H1 (cell line): ENCODE data around the gene TRIP13. TPM values are rescaled to one million over a fixed set of nuclear protein-coding genes. Genes with fewer than 3 reads are reported as not detected.
"Not testable (repeated sequence)": the region's sequence is repeated elsewhere in the genome, so short reads cannot be mapped to it uniquely, and the experiment has no call there.

ENCODE experiments used
- CTCF ChIA-PET: fragments of 300-600 bp; sonication (Branson Sonifier 250); formaldehyde crosslinking; loops from one replicate; lab custom pipeline; 2021; ENCODE audit not compliant: partially characterized antibody; lab: Charles Lee
- POLR2A ChIA-PET: fragments of 300-600 bp; sonication (Branson Sonifier 250); formaldehyde crosslinking; loops from one replicate; lab custom pipeline; 2021; ENCODE audit warnings: inconsistent platforms; ENCODE audit not compliant: partially characterized antibody; lab: Charles Lee
- DNase-seq, 2 experiments: peaks; one replicate each; pipeline versions ENCODE4 v3.0.0 to v3.0.0-alpha.2; 2010 to 2022; ENCODE audit warnings: low spot score in 2 of 2, low read depth in 1 of 2, mixed read lengths in 1 of 2
- FAIRE-seq: peaks from 2 replicates; lab custom pipeline; 2011; peaks lifted over from hg19 to GRCh38; lab: Jason Lieb, UNC
- H2AFZ ChIP-seq: 2 replicates; pipeline ENCODE4 v1.8.1; 2012; ENCODE audit warnings: low read length, inconsistent platforms
- H2AK5ac ChIP-seq: 2 replicates; pipeline ENCODE4 v1.6.1; 2013; ENCODE audit warnings: low read depth, low read length
- H2BK120ac ChIP-seq: replicated peaks from 2 replicates; pipeline ENCODE3; 2013; ENCODE audit warnings: low read depth, low read length, inconsistent platforms
- H2BK12ac ChIP-seq: 2 replicates; pipeline ENCODE4 v1.6.1; 2013; ENCODE audit warnings: low read depth, low read length
- H2BK15ac ChIP-seq: 2 replicates; pipeline ENCODE4 v1.6.1; 2013; ENCODE audit warnings: low read length
- H2BK20ac ChIP-seq: 2 replicates; pipeline ENCODE4 v1.6.1; 2013; ENCODE audit warnings: low read length
- H2BK5ac ChIP-seq: 2 replicates; pipeline ENCODE4 v1.6.1; 2013; ENCODE audit warnings: low read depth, low read length
- H3K14ac ChIP-seq: 2 replicates; pipeline ENCODE4 v1.6.1; 2013; ENCODE audit warnings: inconsistent platforms; ENCODE audit not compliant: insufficient read length
- H3K18ac ChIP-seq: 2 replicates; pipeline ENCODE4 v1.6.1; 2013; ENCODE audit warnings: low read length; ENCODE audit errors: extremely low read depth
- H3K23ac ChIP-seq: 2 replicates; pipeline ENCODE4 v1.6.1; 2013; ENCODE audit warnings: inconsistent platforms; ENCODE audit not compliant: insufficient read length
- H3K23me2 ChIP-seq: 2 replicates; pipeline ENCODE4 v1.6.1; 2013; ENCODE audit warnings: low read depth, low read length
- H3K27ac ChIP-seq: 2 replicates; pipeline ENCODE4 v1.6.1; 2011; ENCODE audit warnings: low read depth, low read length, inconsistent platforms
- H3K27me3 ChIP-seq, 4 experiments: replicated peaks in 1 of 4; 1 replicate in 1 of 4; 2 replicates in 3 of 4; pipeline versions ENCODE4 v1.6.1 to v1.8.1; 2011 to 2013; ENCODE audit warnings: low read length in 3 of 4, mild to moderate bottlenecking in 3 of 4, inconsistent platforms in 2 of 4, mixed read lengths in 2 of 4, moderate library complexity in 1 of 4; ENCODE audit not compliant: control insufficient read depth in 3 of 4, insufficient read depth in 3 of 4; ENCODE audit errors: extremely low read depth in 1 of 4
- H3K36me3 ChIP-seq, 4 experiments: 2 replicates each; pipeline versions ENCODE4 v1.6.1 to v1.8.1; 2011 to 2013; ENCODE audit warnings: mild to moderate bottlenecking in 4 of 4, low read length in 3 of 4, moderate library complexity in 2 of 4, control low read depth in 1 of 4, inconsistent platforms in 1 of 4; ENCODE audit not compliant: insufficient read depth in 4 of 4, control insufficient read depth in 2 of 4
- H3K4ac ChIP-seq: replicated peaks from 2 replicates; pipeline ENCODE3; 2013; ENCODE audit warnings: low read length, low read depth, mixed read lengths, inconsistent platforms; ENCODE audit not compliant: insufficient read length
- H3K4me1 ChIP-seq, 4 experiments: replicated peaks in 1 of 4; 1 replicate in 1 of 4; 2 replicates in 3 of 4; pipeline versions ENCODE4 v1.6.1 to v1.8.1; 2011 to 2013; ENCODE audit warnings: low read length in 3 of 4, inconsistent platforms in 2 of 4, mixed read lengths in 1 of 4; ENCODE audit not compliant: insufficient read depth in 4 of 4, control insufficient read depth in 3 of 4
- H3K4me2 ChIP-seq, 2 experiments: 2 replicates each; pipeline versions ENCODE4 v1.6.1 to v1.8.1; 2011 to 2013; ENCODE audit warnings: low read depth in 2 of 2, low read length in 2 of 2, control low read depth in 1 of 2, inconsistent platforms in 1 of 2, mild to moderate bottlenecking in 1 of 2; ENCODE audit not compliant: insufficient read depth in 1 of 2
- H3K4me3 ChIP-seq, 4 experiments: fragments of 200-600, 300-600 bp in 1 of 4; sonication (generic), shearing (Covaris generic), sonication (Bioruptor Twin) in 1 of 4; 2 replicates each; pipeline versions ENCODE4 v1.5.1 to v1.8.1; 2011 to 2016; ENCODE audit warnings: low read length in 4 of 4, low read depth in 3 of 4, control low read depth in 2 of 4, inconsistent platforms in 2 of 4, mild to moderate bottlenecking in 2 of 4, mixed read lengths in 1 of 4, moderate library complexity in 1 of 4; ENCODE audit not compliant: insufficient read depth in 2 of 4; ENCODE audit errors: extremely low read depth in 1 of 4
- H3K56ac ChIP-seq: replicated peaks from 2 replicates; pipeline ENCODE3; 2013; ENCODE audit warnings: low read depth, mild to moderate bottlenecking, mixed read lengths, low read length, inconsistent platforms; ENCODE audit not compliant: insufficient read length
- H3K79me1 ChIP-seq: 2 replicates; pipeline ENCODE4 v1.6.1; 2013; ENCODE audit warnings: low read depth, low read length, control low read depth
- H3K79me2 ChIP-seq, 2 experiments: 2 replicates each; pipeline versions ENCODE4 v1.6.1 to v1.8.1; 2012 to 2013; ENCODE audit warnings: low read length in 2 of 2, mild to moderate bottlenecking in 2 of 2, inconsistent platforms in 1 of 2; ENCODE audit not compliant: insufficient read depth in 2 of 2, control insufficient read depth in 1 of 2
- H3K9ac ChIP-seq, 4 experiments: replicated peaks in 1 of 4; 1 replicate in 1 of 4; 2 replicates in 3 of 4; pipeline versions ENCODE4 v1.6.1 to v1.8.1; 2011 to 2013; ENCODE audit warnings: low read depth in 3 of 4, low read length in 3 of 4, control low read depth in 2 of 4, mild to moderate bottlenecking in 2 of 4, moderate library complexity in 2 of 4, inconsistent platforms in 1 of 4; ENCODE audit errors: extremely low read depth in 1 of 4
- H3K9me3 ChIP-seq, 2 experiments: 2 replicates each; pipeline versions ENCODE4 v1.6.1 to v1.8.1; 2012 to 2013; ENCODE audit warnings: mild to moderate bottlenecking in 2 of 2, moderate library complexity in 2 of 2, control low read depth in 1 of 2, inconsistent platforms in 1 of 2, low read depth in 1 of 2, low read length in 1 of 2, mixed read lengths in 1 of 2; ENCODE audit not compliant: insufficient read depth in 2 of 2
- H4K20me1 ChIP-seq, 2 experiments: replicated peaks in 1 of 2; 2 replicates each; pipeline versions ENCODE3 to v1.8.1; 2011 to 2013; ENCODE audit warnings: inconsistent platforms in 2 of 2, low read length in 2 of 2, mild to moderate bottlenecking in 1 of 2; ENCODE audit not compliant: insufficient read depth in 2 of 2, control insufficient read depth in 1 of 2
- H4K5ac ChIP-seq: 2 replicates; pipeline ENCODE4 v1.6.1; 2013; ENCODE audit warnings: low read length, low read depth, mixed read lengths, inconsistent platforms; ENCODE audit not compliant: insufficient read length
- H4K8ac ChIP-seq: 2 replicates; pipeline ENCODE4 v1.8.0; 2013; ENCODE audit warnings: mild to moderate bottlenecking, moderate library complexity, low read length, inconsistent platforms; ENCODE audit not compliant: insufficient read depth; ENCODE audit errors: extremely low read depth
- H4K91ac ChIP-seq: replicated peaks from 2 replicates; pipeline ENCODE3; 2013; ENCODE audit warnings: low read length, mixed read lengths, inconsistent platforms; ENCODE audit not compliant: insufficient read length
- RAD21 ChIP-seq, 2 experiments: IDR thresholded peaks in 1 of 2; conservative IDR thresholded peaks in 1 of 2; 2 replicates each; pipeline ENCODE4 v1.6.1; 2011; ENCODE audit warnings: low read depth in 2 of 2, low read length in 2 of 2, improper control_type of control experiment in 1 of 2, inconsistent platforms in 1 of 2, mild to moderate bottlenecking in 1 of 2, moderate library complexity in 1 of 2
- WGBS, 2 experiments: shearing (Covaris generic) in 1 of 2; methylation state at CpG; one replicate each; pipeline versions ENCODE4 v1.1.6 to v1.1.7; 2013 to 2015; ENCODE audit warnings: low lambda C conversion rate in 2 of 2, mixed read lengths in 2 of 2, inconsistent platforms in 1 of 2, low coverage in 1 of 2, missing lambda C conversion rate in 1 of 2; ENCODE audit not compliant: insufficient replicate concordance in 2 of 2, insufficient coverage in 1 of 2, insufficient read length in 1 of 2; ENCODE audit errors: extremely low coverage in 1 of 2, missing lambda C conversion rate in 1 of 2; 5-methylcytosine and 5-hydroxymethylcytosine counted together
- polyA plus RNA-seq, 7 experiments: library from polyadenylated mRNA; depleted of rRNA in 3 of 7; stranded (reverse) in 5 of 7; unstranded in 2 of 7; fragments of >200 nt in 5 of 7; fragments of 200-250 nt in 2 of 7; gene quantifications; 1 replicate in 5 of 7; 2 replicates in 1 of 7; 4 replicates in 1 of 7; pipeline versions ENCODE4 v1.2.1 to v1.2.3, GENCODE V29; 2011 to 2013; ENCODE audit warnings: missing spikeins in 2 of 7, mixed read lengths in 2 of 7
- total RNA-seq: library from RNA; stranded (reverse); fragmentation: NEBNext Ultra II Directional; extraction: Animal tissue kit (Norgen Biotek cat#: 25700); gene quantifications from 2 replicates; pipeline ENCODE4 v1.2.1, GENCODE V29; 2021
- TF ChIP-seq, protein P1 (sequence below), 3 experiments: IDR thresholded peaks; 1 replicate in 2 of 3; 2 replicates in 1 of 3; pipeline versions ENCODE4 v1.5.1 to v1.6.1; 2011; ENCODE audit warnings: low read length in 3 of 3, mild to moderate bottlenecking in 3 of 3, inconsistent platforms in 2 of 3, low read depth in 1 of 3, moderate library complexity in 1 of 3; ENCODE audit not compliant: insufficient read depth in 1 of 3; ENCODE audit errors: control extremely low read depth in 1 of 3

The TRIP13 gene
- total and polyA plus RNA-seq, 2 of the 8 experiments (the other 6 are each of a cell fraction or from before 2014, with no cell fraction given), result 20.0 to 39.2 TPM

GRCh38 chr5:843926-844325, 48.8 kb upstream of the TRIP13 start:
- H2BK20ac ChIP-seq, H4K91ac ChIP-seq, H3K23ac ChIP-seq, H3K4me3 ChIP-seq, H3K56ac ChIP-seq, DNase-seq, H2BK15ac ChIP-seq, H3K36me3 ChIP-seq, H3K4me2 ChIP-seq, H3K9me3 ChIP-seq, H3K79me2 ChIP-seq, H2AK5ac ChIP-seq, H3K9ac ChIP-seq, H4K5ac ChIP-seq, H4K8ac ChIP-seq, H3K4ac ChIP-seq, H3K23me2 ChIP-seq, H3K27ac ChIP-seq, H2BK12ac ChIP-seq, H3K14ac ChIP-seq, FAIRE-seq, H4K20me1 ChIP-seq, H2BK120ac ChIP-seq, H2BK5ac ChIP-seq, H3K79me1 ChIP-seq, POLR2A ChIA-PET, H2AFZ ChIP-seq, H3K4me1 ChIP-seq, H3K27me3 ChIP-seq, H3K18ac ChIP-seq: not testable (repeated sequence)
- TF ChIP-seq, protein P1, sequence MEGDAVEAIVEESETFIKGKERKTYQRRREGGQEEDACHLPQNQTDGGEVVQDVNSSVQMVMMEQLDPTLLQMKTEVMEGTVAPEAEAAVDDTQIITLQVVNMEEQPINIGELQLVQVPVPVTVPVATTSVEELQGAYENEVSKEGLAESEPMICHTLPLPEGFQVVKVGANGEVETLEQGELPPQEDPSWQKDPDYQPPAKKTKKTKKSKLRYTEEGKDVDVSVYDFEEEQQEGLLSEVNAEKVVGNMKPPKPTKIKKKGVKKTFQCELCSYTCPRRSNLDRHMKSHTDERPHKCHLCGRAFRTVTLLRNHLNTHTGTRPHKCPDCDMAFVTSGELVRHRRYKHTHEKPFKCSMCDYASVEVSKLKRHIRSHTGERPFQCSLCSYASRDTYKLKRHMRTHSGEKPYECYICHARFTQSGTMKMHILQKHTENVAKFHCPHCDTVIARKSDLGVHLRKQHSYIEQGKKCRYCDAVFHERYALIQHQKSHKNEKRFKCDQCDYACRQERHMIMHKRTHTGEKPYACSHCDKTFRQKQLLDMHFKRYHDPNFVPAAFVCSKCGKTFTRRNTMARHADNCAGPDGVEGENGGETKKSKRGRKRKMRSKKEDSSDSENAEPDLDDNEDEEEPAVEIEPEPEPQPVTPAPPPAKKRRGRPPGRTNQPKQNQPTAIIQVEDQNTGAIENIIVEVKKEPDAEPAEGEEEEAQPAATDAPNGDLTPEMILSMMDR (IDR thresholded peaks at IDR 0.05; ENCODE audit: control extremely low read depth in 1 of 3, insufficient read depth in 1 of 3, low read depth in 1 of 3, low read length in 3 of 3), result peak in 2 of 3 experiments; percentile 16 to 33; a peak in 3 of 4 replicates
- peak; percentile 51 to 61 for TF ChIP-seq RAD21 (IDR thresholded peaks at IDR 0.05 in 1 of 2, conservative IDR thresholded peaks at IDR 0.05 in 1 of 2; ENCODE audit: low read depth in 2 of 2, low read length in 2 of 2)
- 81% methylated on average over 17 of the region's 22 CpGs; no CpG with 5 or more reads in 1 of the 2 experiments for WGBS, 2 experiments
- CTCF ChIA-PET, result interaction anchor here (0.6 to 0.7 kb wide), 2 partner anchors 19 to 85 kb away, joined by 3 read pairs; no protein-coding TSS in a partner anchor
